PC-3 (cell line): ENCODE results near the gene CCNF.

ENCODE experiments used
- EZH2phosphoT487 ChIP-seq: fragments of 300-600 bp; sonication (generic); IDR thresholded peaks from 2 replicates; pipeline ENCODE4 v1.6.1; 2018; ENCODE audit warnings: mild to moderate bottlenecking, antibody characterized with exemption, low read length, borderline replicate concordance
- TF ChIP-seq, protein P1 (sequence below): fragments of 300-600 bp; sonication (generic); conservative IDR thresholded peaks from 2 replicates; pipeline ENCODE4 v1.5.1; 2017; ENCODE audit warnings: antibody characterized with exemption, low read depth, mild to moderate bottlenecking, low read length

DNA sequence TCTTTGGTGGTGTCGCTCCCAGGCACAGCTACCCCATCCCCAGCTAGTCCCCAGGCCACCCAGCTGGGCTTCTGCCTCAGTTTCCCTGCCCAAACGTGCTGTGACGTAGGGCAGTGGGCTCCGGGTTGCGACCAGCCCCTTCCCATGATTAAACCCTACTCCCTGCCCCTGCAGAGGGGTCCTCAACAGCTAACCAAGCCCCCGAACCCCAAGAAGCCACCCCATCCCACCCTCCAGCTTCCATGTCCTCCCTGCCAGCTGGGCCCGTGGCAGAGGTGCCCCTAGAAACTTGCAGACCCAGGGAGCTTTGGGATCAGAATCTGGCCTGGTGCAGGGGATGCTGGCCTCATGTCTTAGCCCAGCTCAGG lies 41.0 kb downstream of the CCNF start:
- TF ChIP-seq, protein P1, sequence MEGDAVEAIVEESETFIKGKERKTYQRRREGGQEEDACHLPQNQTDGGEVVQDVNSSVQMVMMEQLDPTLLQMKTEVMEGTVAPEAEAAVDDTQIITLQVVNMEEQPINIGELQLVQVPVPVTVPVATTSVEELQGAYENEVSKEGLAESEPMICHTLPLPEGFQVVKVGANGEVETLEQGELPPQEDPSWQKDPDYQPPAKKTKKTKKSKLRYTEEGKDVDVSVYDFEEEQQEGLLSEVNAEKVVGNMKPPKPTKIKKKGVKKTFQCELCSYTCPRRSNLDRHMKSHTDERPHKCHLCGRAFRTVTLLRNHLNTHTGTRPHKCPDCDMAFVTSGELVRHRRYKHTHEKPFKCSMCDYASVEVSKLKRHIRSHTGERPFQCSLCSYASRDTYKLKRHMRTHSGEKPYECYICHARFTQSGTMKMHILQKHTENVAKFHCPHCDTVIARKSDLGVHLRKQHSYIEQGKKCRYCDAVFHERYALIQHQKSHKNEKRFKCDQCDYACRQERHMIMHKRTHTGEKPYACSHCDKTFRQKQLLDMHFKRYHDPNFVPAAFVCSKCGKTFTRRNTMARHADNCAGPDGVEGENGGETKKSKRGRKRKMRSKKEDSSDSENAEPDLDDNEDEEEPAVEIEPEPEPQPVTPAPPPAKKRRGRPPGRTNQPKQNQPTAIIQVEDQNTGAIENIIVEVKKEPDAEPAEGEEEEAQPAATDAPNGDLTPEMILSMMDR = no peak
- no peak for TF ChIP-seq EZH2phosphoT487
